ENCODE measurements around the gene IL24. TPM values are rescaled to one million over a fixed set of nuclear protein-coding genes. Genes with fewer than 3 reads are reported as not detected.

Gene IL24
- total RNA-seq, 2 donors from 2014 or later, result not detected

DNA sequence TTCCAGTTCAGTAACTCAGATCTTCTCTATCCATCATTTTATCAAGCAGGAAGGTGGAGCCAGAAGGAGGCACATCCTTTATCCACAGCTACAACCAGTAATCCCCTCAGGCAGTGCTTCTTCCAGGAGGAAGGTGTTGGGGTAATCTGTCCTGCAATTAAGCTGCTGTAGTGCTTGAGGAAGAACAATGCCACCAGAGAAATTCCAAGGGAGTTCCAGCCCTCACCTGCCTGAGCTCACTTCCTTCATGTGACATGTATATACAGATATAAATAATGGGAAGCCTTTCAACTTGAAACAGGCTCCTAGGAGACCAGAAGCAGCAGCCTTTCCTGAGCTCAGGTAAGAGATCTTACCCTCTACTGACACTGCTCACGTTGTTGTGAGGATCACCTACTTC, 34.0 kb upstream of the IL24 start:
- ATAC-seq (ENCODE audit: insufficient number of reproducible peaks, low FRiP score, low read depth), result no peak
- H3K27me3 ChIP-seq (replicated peaks; ENCODE audit: insufficient read depth), result no peaks in the 10 kb centered on the region
- no peaks in the 10 kb centered on the region for H3K9me3 ChIP-seq
- no peak for DNase-seq (ENCODE audit: low spot score)
- no peak overlapping the region for H3K4me3 ChIP-seq
- TF ChIP-seq, protein P1, sequence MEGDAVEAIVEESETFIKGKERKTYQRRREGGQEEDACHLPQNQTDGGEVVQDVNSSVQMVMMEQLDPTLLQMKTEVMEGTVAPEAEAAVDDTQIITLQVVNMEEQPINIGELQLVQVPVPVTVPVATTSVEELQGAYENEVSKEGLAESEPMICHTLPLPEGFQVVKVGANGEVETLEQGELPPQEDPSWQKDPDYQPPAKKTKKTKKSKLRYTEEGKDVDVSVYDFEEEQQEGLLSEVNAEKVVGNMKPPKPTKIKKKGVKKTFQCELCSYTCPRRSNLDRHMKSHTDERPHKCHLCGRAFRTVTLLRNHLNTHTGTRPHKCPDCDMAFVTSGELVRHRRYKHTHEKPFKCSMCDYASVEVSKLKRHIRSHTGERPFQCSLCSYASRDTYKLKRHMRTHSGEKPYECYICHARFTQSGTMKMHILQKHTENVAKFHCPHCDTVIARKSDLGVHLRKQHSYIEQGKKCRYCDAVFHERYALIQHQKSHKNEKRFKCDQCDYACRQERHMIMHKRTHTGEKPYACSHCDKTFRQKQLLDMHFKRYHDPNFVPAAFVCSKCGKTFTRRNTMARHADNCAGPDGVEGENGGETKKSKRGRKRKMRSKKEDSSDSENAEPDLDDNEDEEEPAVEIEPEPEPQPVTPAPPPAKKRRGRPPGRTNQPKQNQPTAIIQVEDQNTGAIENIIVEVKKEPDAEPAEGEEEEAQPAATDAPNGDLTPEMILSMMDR (IDR thresholded peaks at IDR 0.05), result no peak
- no peaks in the 10 kb centered on the region for H3K4me1 ChIP-seq (ENCODE audit: control insufficient read depth in 1 of 2, low read depth in 2 of 2)
- H3K27ac ChIP-seq, result no peak overlapping the region
- H3K36me3 ChIP-seq, result no peaks in the 10 kb centered on the region

GRCh38 chr1:206864939-206865671, 32.1 kb upstream of the IL24 start, which contains the start of gene IL20:
Gene IL20, plus strand, starts transcription at chr1:206865623. Its CDS starts 230 bp downstream, at chr1:206865853.
- Histone ChIP-seq H3K9me3 (no peaks in the 10 kb centered on the region), H3K4me1 (ENCODE audit: control insufficient read depth in 1 of 2, low read depth in 2 of 2) (no peaks in the 10 kb centered on the region), H3K36me3 (no peaks in the 10 kb centered on the region), H3K4me3 (no peak within 1 kb of the TSS), H3K27ac (no peak within 1 kb of the TSS), H3K27me3 (replicated peaks; ENCODE audit: insufficient read depth) (no peaks in the 10 kb centered on the region)
- peak; percentile 31 for DNase-seq (ENCODE audit: low spot score)
- ATAC-seq (ENCODE audit: insufficient number of reproducible peaks, low FRiP score, low read depth), result no peak
- TF ChIP-seq, protein P1 (IDR thresholded peaks at IDR 0.05), result peak; percentile 47

GRCh38 chr1:206866062-206866461, 31.2 kb upstream of the IL24 start:
- Histone ChIP-seq H3K9me3 (no peaks in the 10 kb centered on the region), H3K4me1 (ENCODE audit: control insufficient read depth in 1 of 2, low read depth in 2 of 2) (no peaks in the 10 kb centered on the region), H3K27me3 (replicated peaks; ENCODE audit: insufficient read depth) (no peaks in the 10 kb centered on the region), H3K4me3 (no peak overlapping the region), H3K27ac (no peak overlapping the region), H3K36me3 (no peaks in the 10 kb centered on the region)
- TF ChIP-seq, protein P1 (IDR thresholded peaks at IDR 0.05), result no peak
- DNase-seq (ENCODE audit: low spot score) (no peak), ATAC-seq (ENCODE audit: insufficient number of reproducible peaks, low FRiP score, low read depth) (no peak)

- Histone ChIP-seq H3K27me3 (replicated peaks; ENCODE audit: insufficient read depth) (no peaks in the 10 kb centered on the region), H3K9me3 (no peaks in the 10 kb centered on the region), H3K27ac (no peak overlapping the region), H3K36me3 (no peaks in the 10 kb centered on the region), H3K4me1 (ENCODE audit: control insufficient read depth in 1 of 2, low read depth in 2 of 2) (no peaks in the 10 kb centered on the region), H3K4me3 (no peak overlapping the region)
- TF ChIP-seq, protein P1 (IDR thresholded peaks at IDR 0.05), result no peak
- DNase-seq (ENCODE audit: low spot score) (no peak), ATAC-seq (ENCODE audit: insufficient number of reproducible peaks, low FRiP score, low read depth) (no peak)
These were observed 30.0 kb upstream of the IL24 start for GRCh38 chr1:206867239-206867638.

- no peak for DNase-seq (ENCODE audit: low spot score)
- TF ChIP-seq, protein P1 (IDR thresholded peaks at IDR 0.05), result no peak
- no peaks in the 10 kb centered on the region for H3K27me3 ChIP-seq (replicated peaks; ENCODE audit: insufficient read depth)
- H3K9me3 ChIP-seq, result no peaks in the 10 kb centered on the region
- no peaks in the 10 kb centered on the region for H3K4me1 ChIP-seq (ENCODE audit: control insufficient read depth in 1 of 2, low read depth in 2 of 2)
- no peaks in the 10 kb centered on the region for H3K36me3 ChIP-seq
- no peak overlapping the region for H3K4me3 ChIP-seq
- H3K27ac ChIP-seq, result no peak overlapping the region
- no peak for ATAC-seq (ENCODE audit: insufficient number of reproducible peaks, low FRiP score, low read depth)
These were observed 29.5 kb upstream of the IL24 start for GRCh38 chr1:206867716-206868115.
